NCI-H2107 treated with DMSO at 0.1 percent for 48 hours (cell line): ENCODE measurements around the gene SCN10A.

ENCODE experiments used
- DNase-seq: peaks from one replicate; lab custom pipeline; 2025; ENCODE audit not compliant: unreplicated experiment; lab: John Stamatoyannopoulos, UW

Gene SCN10A

GRCh38 chr3:38653685-38654537 lies 162.1 kb downstream of the SCN10A start:
- DNase-seq = no peak

GRCh38 chr3:38652934-38653333 lies 163.1 kb downstream of the SCN10A start:
- DNase-seq = no peak

- DNase-seq = no peak
These were observed 164.7 kb downstream of the SCN10A start for GRCh38 chr3:38651153-38651789.

GRCh38 chr3:38650248-38650951 lies 165.6 kb downstream of the SCN10A start:
- DNase-seq = no peak

GRCh38 chr3:38649500-38650247 lies 166.3 kb downstream of the SCN10A start, which contains the start of gene SCN5A:
Gene SCN5A (minus strand): TSS chr3:38649687. CDS start chr3:38633307, 16,380 bp downstream.
- no peak for DNase-seq

- DNase-seq = no peak
These were observed 167.1 kb downstream of the SCN10A start for GRCh38 chr3:38648659-38649499.

- DNase-seq = no peak
These were observed 167.9 kb downstream of the SCN10A start for GRCh38 chr3:38648024-38648658.

GRCh38 chr3:38647217-38647970 lies 168.6 kb downstream of the SCN10A start:
- no peak for DNase-seq
